CD4-positive, alpha-beta T cell treated with Interleukin-6 for 4 hours (primary cell): ENCODE data around the gene ASPDH.
A peak's percentile ranks its signal among the peaks of the same experiment; 100 is the strongest.
"Not testable (repeated sequence)": the region's sequence is repeated elsewhere in the genome, so short reads cannot be mapped to it uniquely, and the experiment has no call there.

Source experiments
- DNase-seq: peaks from one replicate; pipeline ENCODE4 v3.0.0-alpha.2; 2020; ENCODE audit warnings: mixed read lengths

The ASPDH gene

DNA sequence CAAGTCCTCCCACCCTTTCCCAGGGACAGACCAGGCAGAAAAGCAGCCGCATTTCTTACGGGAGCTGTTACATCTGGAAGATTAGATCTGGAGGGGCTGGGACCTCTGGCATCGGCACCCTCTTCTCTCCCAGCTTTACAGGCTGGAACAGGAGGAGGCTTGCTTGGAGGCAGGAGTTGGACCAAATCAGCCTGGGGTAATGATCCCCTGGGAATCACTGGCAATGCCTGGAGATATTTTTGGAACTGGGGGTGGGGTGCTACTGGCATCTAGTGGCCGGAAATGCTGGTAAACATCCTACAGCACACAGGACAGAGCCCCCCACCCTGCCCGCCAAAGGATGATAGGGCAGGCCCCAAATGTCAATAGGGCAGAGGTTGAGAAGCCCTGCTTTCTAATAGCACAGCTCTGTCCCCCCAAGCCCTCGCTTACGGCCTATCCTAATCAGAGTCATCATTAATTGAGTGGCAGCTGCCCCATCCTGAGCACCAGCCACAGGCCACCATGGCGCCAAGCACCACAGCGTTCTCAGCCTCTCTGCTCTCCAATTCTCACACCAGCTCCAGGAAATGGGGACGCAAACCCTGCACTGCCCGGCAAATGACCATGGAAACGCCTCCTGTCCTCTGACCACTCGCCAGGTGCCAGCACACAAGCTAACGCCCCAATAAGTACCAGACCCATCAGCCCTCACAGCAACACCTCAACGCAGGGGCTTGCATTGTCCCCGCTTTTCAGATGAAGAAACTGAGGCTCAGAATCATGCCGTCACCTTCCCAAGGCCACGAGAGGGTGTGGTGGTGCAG, 33.9 kb upstream of the ASPDH start:
- no peak for DNase-seq

DNA sequence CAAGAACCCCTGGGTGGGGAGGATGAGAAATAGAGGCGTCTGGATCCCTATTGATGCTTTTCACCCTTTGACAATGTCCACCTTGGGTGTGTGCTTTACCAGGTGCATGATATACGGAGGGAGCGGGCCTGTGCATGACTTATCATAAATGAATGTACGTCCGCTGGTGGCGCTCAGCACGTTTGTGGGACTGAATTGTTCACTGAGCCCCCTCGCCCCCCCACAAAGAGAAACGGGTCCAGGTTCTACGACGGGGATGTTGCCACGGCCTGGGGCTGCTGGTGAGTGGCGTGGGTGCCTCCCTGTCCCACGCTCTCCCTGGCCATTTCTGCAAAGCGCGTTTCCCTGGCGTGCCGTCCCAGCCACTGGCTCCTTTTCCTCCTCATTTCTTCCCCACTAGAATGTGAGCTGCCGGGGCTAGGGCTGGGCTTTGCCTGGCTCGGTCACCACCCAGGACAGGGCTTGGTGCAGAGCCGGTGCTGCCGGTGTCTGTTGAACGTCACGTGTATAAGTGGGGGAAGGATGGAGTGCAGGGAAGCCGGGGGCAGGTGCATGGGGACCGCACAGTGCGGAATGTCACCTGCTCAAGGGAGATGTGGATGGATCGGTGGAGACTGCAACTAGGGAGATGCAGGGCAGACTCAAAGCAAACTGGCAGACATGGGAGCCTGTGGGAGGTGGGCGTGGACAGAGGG, 33.0 kb upstream of the ASPDH start:
- no peak for DNase-seq

DNA sequence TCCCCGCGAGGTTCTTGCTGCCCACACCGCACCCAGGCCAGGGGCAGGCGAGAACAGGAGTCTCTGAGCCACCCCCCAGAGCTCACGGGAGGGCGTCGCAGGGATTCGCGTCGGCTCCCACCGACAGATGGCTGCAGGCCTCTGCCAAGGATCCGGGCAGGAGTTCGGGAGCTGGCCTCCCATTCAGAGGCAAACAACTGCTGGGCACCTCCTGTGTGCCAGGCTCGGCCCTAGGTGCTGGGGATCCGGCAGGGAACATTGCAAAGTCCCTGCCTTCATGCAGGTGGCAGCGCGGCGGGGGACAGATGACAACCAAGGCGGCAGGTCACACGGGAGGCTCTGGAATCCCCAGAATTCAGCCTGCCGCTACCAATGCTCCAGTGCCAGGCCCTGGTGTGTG, 29.2 kb upstream of the ASPDH start:
- no peak for DNase-seq

- DNase-seq, result peak; percentile 70
These were observed 24.1 kb upstream of the ASPDH start for GRCh38 chr19:50537769-50538230.

- DNase-seq, result no peak
These were observed 23.6 kb upstream of the ASPDH start for GRCh38 chr19:50537306-50537685.

GRCh38 chr19:50536662-50537305, 23.1 kb upstream of the ASPDH start:
- DNase-seq, result no peak

DNA sequence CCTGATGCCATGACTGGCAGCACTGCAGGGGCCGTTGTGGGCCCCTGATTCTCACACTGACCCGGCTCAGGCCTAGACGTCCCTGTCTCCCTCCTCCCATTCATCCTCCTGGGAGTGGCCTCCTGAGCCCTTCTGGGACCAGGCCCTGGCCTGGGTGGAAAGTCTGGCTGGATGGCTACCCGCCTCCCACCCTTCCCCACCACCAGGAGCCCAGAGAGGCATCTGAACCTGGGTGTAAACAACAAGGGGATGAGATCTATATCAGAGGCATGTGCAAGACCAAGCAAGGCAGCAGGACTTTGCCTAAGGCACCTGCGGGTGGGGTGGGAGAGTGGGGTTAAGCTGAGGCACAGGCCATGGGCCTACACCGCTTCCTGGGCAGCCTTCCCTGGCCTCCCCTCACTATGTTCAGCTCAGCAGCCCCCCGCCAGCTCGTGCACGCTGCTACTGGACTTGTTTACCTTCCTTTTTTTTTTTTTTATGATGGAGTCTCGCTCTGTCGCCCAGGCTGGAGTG, 22.0 kb upstream of the ASPDH start:
- no peak for DNase-seq

GRCh38 chr19:50534478-50534877, 20.8 kb upstream of the ASPDH start:
- no peak for DNase-seq

DNA sequence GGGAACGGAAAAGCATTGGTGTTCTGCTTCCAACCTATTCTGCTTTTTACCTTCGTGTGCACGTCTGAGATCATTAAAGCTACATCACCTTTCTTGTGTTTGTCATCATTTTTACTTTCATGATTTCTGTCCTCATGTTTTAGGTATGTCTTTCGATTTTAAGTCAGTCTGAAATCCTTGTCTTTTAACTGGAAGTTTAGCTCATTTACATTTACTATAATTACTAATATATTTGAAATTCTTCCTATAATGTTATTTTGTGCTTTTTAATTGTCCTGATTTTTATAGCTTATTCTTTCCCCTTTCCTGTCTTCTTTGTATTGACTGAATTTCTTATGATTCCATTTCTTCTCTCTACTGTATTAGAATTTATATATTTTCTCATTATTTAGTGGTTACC, 19.2 kb upstream of the ASPDH start:
- DNase-seq, result no peak

- DNase-seq, result no peak
These were observed 17.5 kb upstream of the ASPDH start for GRCh38 chr19:50531171-50531612.

DNA sequence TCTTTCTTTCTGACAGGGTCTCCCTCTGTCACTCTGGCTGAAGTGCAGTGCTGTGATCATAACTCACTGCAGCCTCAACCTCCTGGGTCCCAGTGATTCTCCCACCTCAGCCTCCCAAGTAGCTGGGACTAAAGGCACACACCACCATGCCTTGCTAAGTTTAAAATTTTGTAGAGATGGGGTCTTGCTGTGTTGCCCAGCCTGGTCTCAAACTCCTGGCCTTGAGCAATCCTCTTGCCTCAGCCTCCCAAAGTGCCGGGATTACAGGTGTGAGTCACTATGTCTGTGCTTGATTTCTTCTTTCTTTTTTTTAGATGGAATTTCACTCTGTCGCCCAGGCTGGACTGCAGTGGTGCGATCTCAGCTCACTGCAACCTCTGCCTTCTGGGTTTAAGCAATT, 14.3 kb upstream of the ASPDH start:
- not testable (repeated sequence) for DNase-seq

DNA sequence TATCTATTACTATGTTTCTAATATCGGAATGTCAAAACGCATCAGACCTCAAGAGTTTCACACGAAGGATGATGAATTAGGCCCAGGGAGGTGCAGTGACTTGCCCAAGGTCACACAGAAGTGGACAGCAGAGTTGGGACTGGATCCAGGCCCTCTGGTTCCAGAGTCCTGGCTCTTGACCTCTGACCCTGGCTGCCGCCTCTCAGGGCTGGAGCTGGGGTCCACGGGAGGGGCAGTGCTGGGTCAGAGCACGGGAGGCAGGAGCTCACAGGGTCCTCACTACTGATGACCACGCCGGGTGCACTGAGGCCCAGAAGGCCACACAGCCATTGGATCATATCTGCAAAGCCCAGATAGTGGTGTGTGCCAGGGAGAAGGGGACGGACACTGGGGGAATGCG, 9.2 kb upstream of the ASPDH start:
- no peak for DNase-seq

GRCh38 chr19:50520822-50521465, 7.2 kb upstream of the ASPDH start:
- DNase-seq, result no peak

GRCh38 chr19:50519006-50519575, 5.4 kb upstream of the ASPDH start:
- DNase-seq, result no peak

DNA sequence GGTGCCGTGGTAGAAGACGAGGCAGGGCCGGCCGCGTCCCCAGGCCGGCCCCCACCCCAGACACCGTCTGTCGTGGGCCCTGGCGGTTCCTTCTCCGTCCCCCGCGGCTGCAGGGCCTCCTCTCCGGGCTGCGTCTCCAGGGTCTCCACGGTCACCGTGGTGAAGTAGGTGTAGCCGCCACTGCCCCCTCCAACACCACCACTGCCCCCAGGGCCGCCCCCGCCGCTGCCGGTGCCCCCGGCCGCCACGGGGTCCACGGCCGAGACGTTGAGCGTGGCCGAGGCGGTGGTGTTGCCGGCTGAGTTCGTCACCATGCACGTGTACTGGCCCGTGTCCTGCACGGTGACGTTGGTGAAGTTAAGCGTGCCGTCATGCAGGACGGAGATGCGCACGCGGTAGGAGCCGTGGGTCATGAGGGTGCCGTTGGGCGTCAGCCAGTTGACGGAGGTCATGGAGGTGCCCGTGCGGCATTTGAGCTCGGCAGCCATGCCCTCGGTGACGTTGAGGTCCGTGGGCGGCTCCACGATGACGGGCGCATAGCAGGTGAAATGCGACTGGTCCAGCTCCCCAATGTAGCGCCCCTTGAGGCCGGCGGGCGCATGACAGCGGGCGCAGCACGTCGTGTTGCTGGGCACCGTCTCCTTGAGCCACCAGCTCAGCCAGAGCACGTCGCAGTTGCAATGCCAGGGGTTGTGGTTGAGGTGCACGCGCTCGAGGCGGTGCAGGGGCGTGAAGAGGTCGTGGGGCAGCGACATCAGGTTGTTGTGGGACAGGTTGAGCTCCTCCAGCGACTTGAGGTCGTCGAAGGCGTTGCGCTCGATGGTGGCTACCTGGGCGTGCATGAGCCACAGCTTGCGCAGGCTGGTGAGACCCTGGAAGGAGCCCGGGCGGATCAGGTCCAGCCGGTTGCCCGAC, 4.6 kb upstream of the ASPDH start:
- no peak for DNase-seq

GRCh38 chr19:50517704-50518075, 4.0 kb upstream of the ASPDH start:
- no peak for DNase-seq

GRCh38 chr19:50516964-50517703, 3.4 kb upstream of the ASPDH start:
- no peak for DNase-seq

DNA sequence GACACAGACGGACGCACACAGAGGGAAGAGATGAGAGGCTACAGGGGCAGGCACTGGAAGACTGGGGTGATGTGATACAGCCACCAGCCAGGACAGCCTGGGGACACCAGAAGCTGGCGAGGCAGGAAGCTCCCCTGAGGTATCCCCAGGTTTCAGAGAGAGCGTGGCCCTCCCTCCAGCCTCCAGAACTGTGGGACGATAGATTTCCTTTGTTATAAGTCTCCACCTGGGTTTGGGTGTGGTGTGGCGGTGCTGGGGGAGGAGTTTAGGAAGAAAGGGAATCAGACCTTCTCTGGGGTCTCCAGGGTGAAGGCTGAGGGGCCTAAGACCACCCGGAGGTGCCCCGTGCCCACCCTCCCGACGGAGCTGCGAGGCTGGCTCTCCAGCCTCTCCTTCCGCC, 2.7 kb upstream of the ASPDH start:
- no peak for DNase-seq

GRCh38 chr19:50515168-50515561, 1.5 kb upstream of the ASPDH start:
- DNase-seq, result no peak

GRCh38 chr19:50514346-50515167, 844 bp upstream of the ASPDH start:
- no peak for DNase-seq
